CD4-positive, alpha-beta T cell treated with Interleukin-12 subunit alpha and Interleukin-12 subunit beta, for 1 hour (primary cell): Measurements from ENCODE around the gene MLANA.

Experiments
- DNase-seq: peaks from one replicate; pipeline ENCODE4 v3.0.0-alpha.2; 2020

The MLANA gene

GRCh38 chr9:5909976-5910375 lies 19.3 kb downstream of the MLANA start:
- DNase-seq: no peak

- DNase-seq: no peak
Measured at GRCh38 chr9:5910413-5911057, 19.8 kb downstream of the MLANA start.

GRCh38 chr9:5915438-5915837 lies 24.7 kb downstream of the MLANA start:
- no peak for DNase-seq

GRCh38 chr9:5917273-5917672 lies 26.6 kb downstream of the MLANA start:
- no peak for DNase-seq

DNA sequence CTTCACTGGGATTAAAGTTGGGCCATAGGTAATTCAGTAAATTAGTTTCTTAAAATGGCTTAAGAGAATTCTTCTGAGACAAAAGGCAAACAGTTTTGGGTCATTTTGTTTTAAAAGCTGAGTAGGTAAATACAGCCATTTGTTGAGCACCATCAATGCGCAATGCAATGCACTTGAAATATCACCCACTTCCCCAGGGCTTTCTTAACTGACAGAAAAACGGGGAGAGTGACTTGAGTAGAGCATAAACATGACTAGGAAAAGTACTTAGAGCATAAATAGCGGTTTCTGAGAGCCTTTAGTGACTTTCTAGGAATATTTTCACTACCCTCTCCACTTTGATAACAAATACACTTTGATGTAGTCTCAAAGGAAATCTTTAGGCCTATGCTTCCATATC lies 27.2 kb downstream of the MLANA start:
- DNase-seq: no peak

DNA sequence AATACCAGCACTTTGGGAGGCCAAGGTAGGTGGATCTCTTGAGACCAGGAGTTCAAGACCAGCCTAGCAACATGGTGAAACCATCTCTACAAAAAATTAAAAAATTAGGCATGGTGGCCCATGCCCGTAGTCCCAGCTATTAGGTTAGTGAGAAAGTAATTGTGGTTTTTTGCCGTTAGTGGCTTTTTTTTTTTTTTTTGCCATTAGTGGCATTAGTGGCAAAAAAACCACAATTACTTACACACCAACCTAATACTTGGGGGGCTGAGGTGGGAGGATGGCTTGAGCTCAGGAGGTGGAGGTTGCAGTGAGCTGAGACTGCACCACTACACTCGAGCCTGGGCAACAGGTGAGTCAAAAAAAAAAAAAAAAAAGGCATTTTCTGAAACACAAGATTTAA lies 27.8 kb downstream of the MLANA start:
- DNase-seq: no peak

DNA sequence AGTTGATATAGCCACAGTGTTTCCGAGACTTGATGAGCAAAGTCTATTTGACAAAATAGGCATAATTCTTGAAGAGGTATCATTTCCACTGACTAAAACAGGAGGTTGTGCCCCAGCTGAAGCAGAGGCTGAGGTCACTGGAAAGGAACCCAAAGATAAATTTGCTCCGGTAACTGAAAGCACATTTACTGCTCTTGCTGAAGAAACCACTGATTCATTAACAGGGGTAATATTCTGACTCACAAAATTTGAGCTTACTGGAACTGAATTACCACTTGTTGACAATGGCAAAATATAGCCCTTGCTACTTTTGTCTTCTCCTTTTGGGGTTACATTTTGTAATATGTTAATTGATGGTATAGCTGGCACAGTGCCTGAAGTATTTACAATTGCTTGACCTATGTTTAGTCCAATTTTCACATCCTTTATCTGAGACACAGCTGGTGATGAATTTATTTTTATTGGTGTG lies 30.2 kb downstream of the MLANA start:
- DNase-seq: no peak

DNA sequence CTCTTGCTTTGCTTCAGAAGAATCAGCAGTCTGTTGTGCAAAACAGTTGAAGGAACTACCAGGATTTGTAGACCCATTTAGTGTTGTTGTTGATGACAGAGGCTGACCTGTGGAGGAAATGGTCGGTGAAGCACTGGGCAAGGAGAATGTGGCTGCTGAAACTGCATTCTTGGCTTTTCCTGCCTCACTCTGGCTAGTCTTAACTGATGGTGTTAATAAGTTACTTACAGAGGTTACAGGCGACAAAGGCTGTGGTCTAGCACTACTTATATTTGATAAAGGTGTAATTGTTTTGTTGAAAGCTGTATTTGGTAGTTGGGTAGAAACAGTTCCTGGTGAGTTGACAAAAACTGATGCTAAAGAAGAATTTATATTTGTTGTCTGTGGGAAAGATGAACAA lies 31.5 kb downstream of the MLANA start:
- DNase-seq: peak; percentile 4

- no peak for DNase-seq
Measured at GRCh38 chr9:5931657-5932056, 41.0 kb downstream of the MLANA start.

DNA sequence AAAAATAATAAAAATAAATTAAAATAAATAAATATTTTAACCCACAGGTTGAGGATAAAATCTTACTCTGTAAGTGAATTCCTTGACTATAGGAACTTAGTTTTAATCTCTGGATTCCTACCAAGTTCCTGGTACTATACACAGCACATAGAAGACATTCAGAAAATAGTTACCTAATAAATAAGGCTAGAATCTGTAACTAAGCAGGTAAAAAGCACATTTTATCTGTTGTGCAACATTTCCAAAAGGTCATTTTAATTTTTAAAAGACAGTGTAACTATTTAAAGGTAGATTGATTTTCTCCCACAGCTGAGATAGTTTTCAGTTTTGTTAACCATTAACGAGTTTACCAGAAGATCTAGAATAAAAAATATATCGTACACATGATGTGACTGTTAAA lies 47.8 kb downstream of the MLANA start:
- no peak for DNase-seq

DNA sequence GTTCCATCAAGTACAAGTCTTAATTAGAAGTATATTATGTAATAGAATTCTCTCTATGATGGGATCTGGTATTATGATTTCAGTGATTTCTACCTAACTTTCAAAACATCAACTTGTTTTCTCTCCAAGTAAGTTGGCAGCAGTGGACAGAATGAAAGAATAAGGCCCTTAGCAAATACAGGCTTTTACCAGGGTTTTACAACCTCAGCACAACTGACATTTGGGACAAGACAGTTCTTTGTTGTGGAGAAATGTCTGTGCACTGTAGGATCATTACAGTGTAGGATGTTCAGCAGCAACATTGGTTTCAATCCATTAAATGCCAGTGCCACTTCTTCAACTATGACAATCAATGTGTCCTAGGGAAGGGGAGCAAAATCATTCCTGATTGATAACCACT lies 48.8 kb downstream of the MLANA start:
- DNase-seq: no peak

DNA sequence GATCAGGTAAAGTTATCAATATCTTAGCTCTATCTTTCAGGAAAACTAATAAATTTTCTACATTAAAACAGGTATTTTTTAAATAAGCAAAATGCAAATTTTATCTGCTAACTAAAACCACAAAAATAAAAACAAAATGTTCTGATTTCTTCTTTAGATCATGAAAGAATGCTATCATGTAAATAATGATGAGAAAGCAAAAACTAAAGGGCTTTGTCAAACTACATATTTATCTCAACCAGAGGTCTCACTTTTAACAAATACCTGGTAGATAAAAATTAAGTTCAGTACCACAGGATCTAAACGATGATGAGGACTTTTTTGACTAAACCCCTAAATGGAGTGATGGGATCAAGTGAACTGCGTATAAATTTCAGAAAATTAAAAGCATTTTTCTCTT lies 50.5 kb downstream of the MLANA start:
- no peak for DNase-seq

- no peak for DNase-seq
Measured at GRCh38 chr9:5945112-5945511, 54.4 kb downstream of the MLANA start.

DNA sequence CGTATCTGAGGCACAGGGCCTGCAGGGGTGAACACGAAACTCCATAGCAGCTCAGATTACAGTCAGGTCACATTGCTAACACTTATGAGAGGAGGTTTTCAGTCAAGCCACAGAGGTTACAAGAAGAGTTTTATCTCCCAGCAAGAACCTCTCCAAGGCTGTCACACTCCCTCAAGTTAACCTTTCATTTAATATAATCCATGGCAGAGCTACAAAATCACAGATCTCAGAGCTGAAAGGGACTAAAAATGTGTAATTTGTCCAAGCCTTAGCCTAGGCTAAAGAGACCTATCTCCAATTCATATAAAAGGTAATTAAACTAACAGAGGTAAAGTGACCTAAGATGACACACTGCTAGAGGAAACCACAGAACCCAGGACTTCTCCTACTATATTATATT lies 57.2 kb downstream of the MLANA start:
- DNase-seq: peak; percentile 7

GRCh38 chr9:5949103-5949699 lies 58.5 kb downstream of the MLANA start:
- DNase-seq: peak; percentile 48

DNA sequence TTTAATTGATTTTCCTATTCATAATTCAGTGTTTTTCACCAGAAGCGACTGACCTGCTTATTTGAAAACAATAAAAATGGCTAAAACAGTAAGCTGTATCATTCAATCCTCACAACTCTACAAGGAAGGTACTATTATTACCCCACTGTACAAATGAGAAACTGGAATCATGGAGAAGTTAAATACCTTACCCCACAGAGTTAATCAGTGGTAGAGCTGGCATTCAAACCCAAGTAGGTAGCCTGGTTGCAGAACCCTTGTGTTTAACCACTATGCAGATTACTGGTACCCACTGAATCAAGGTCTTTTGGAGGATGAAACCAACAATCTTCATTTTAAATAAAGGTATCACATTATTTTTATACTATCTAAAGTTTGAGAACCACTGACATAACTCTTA lies 59.6 kb downstream of the MLANA start:
- DNase-seq: no peak

DNA sequence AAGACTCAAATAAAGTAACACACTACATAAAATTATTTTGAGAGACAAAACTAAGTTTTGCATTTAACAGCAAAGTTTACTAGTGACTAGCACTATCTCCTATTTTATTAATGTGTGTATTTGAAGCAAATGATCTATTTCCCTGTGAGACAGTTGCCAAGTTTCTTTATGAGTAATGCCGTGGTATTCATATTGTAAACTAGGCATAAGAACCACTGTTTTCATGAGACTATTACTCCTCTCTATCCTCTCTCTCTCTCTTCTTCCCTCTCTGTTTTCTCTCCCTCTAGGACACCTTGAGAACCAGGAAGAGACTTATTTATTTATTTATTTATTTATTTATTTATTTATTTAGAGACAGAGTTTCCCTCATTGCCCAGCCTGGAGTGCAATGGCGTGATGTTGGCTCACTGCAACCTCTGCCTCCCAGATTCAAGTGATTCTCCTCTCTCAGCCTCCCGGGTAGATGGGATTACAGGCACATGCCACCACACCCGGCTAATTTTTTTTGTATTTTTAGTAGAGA lies 61.1 kb downstream of the MLANA start:
- no peak for DNase-seq

DNA sequence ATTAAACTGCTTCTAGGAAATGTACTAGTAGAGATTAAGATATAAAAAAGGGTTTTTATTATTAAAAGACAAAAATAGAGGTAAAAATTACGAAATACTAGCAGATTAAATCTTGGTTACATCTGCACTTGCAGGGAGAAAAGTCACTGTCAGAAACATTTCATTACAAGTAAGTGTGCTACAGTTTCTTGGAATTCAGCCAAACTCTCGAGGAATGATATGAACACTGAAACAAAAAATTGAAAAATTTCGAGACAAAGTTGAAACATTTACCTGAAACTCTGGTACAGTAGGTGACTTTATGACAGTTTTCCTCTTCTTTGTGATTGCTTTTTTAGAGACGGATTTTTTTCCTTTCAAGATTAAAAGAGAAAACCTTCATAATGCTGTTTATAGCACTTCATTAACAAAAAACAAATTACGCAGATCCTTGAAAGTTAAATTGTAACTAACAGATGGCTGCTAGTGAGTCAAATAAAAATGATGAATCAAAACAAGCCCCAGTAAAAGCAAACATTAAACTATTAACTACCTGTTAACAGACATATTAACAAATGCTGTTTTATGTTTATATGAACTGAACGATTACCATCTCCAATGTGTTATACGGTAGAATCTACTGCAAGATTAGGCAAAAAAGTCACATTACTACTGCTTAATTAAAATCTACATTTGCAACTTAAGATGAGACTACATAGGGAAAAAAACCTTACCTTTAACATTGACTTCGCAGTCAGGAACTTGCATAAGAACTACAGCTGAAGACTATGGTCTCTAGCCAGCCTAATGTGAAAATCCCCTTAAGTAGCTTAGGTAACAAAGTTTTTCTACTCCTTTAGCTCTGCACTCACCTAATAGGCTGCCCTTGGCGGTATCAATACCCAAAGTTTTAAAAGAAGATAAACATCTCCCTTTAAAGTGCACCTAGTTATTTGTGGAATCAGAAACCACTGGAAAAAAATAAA lies 63.3 kb downstream of the MLANA start:
- DNase-seq: no peak

DNA sequence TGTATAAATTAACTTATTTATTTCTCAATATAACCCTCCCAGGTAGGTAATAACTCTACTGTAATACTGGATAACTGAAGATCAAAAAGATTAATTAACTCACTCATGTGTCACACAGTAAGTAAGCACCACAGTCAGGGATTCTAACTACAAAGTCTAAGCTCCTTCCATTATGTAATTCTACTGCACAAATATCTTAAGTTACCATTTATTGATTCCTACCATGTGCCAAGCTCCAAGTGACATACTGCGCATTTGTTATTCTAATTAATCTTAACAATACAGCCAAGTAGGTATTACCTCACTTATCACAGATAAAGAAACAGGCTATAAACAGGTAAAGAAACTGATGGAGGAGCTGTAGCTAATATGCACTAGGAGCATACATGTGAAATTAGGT lies 66.5 kb downstream of the MLANA start:
- DNase-seq: no peak

- DNase-seq: no peak
Measured at GRCh38 chr9:5958273-5958672, 67.6 kb downstream of the MLANA start.
